ENCODE data around the gene KIAA1755. TPM values are rescaled to one million over a fixed set of nuclear protein-coding genes. Genes with fewer than 3 reads are reported as not detected.
"Not testable (repeated sequence)": the region's sequence is repeated elsewhere in the genome, so short reads cannot be mapped to it uniquely, and the experiment has no call there.

Gene KIAA1755
- total RNA-seq, 1 experiment from 2014 or later, result not detected

DNA sequence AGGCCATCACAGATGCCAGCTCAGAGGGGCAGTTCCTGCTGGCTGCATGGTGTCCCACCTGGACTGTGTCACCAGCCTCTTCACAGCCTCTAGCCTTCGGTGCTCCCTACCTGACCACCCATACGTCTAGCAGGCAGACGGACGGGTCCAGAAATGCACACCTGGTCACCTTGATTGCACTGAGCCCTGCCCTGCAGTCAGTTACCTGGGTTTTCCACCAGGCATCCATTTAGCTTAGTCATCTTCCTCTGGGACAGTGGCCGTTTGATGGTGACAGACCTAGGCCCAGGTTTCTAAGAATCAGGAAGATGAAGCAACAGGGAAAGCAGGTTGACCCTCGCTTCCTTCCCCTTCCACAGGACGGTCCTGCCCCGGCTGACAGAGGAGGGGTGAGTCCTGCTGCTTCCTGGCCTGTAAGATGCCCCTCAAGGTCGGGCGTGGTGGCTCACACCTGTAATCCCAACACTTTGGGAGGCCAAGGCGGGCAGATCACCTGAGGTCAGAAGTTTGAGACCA is 33.6 kb upstream of the KIAA1755 start:
- H3K9me3 ChIP-seq (ENCODE audit: low read length), result no peaks in the 10 kb centered on the region
- H3K79me2 ChIP-seq (ENCODE audit: low read length), result no peaks in the 10 kb centered on the region
- no peak overlapping the region for H3K4me2 ChIP-seq (ENCODE audit: low read depth, low read length, poor library complexity, severe bottlenecking)
- H3K9me2 ChIP-seq (replicated peaks; ENCODE audit: insufficient read depth, low read length), result no peaks in the 10 kb centered on the region
- no peaks in the 10 kb centered on the region for H3K27me3 ChIP-seq (ENCODE audit: low read length)
- H2AFZ ChIP-seq (ENCODE audit: low read length), result no peak overlapping the region
- no peak overlapping the region for H3K9ac ChIP-seq (ENCODE audit: low read length)
- H3K4me1 ChIP-seq (ENCODE audit: low read length), result no peaks in the 10 kb centered on the region
- no peaks in the 10 kb centered on the region for H4K20me1 ChIP-seq (ENCODE audit: insufficient read depth, low read depth, low read length)
- no peak overlapping the region for H3K27ac ChIP-seq (ENCODE audit: low read length)
- DNase-seq, result no peak
- H3K4me3 ChIP-seq (ENCODE audit: low read length), result no peak overlapping the region
- no peaks in the 10 kb centered on the region for H3K36me3 ChIP-seq (ENCODE audit: insufficient read depth, low read length)

DNA sequence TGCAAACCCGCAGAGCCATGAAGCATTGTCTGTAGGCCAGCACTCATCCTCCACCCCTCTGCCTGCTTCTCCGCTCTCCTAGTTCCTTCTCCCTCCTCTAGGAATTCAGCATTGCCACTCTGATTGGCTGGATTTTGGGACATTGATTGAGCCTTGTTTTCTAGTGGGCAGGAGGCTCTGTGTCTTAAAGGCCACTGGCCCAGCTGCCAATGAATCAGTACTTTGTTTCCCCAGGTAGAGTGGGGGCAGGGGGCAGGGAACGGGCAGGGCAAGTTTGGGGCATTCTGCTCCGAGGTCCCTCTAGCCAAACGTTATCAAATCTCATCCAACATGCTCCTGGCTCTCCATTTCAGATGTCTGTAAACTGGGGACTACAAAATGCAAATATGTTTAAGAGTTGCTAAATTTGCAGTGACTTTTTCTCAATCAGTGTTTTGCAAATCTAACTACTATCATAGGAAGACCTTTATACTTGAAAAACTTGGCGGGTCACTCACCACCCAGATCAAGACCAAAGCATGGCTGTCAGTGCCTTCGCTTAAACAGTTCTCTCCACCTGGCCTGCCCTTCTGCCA is 33.0 kb upstream of the KIAA1755 start:
- no peaks in the 10 kb centered on the region for H3K4me1 ChIP-seq (ENCODE audit: low read length)
- no peaks in the 10 kb centered on the region for H3K9me2 ChIP-seq (replicated peaks; ENCODE audit: insufficient read depth, low read length)
- H3K79me2 ChIP-seq (ENCODE audit: low read length), result no peaks in the 10 kb centered on the region
- no peak overlapping the region for H3K9ac ChIP-seq (ENCODE audit: low read length)
- no peak for DNase-seq
- H3K4me2 ChIP-seq (ENCODE audit: low read depth, low read length, poor library complexity, severe bottlenecking), result no peak overlapping the region
- H3K36me3 ChIP-seq (ENCODE audit: insufficient read depth, low read length), result no peaks in the 10 kb centered on the region
- no peaks in the 10 kb centered on the region for H4K20me1 ChIP-seq (ENCODE audit: insufficient read depth, low read depth, low read length)
- H3K27ac ChIP-seq (ENCODE audit: low read length), result no peak overlapping the region
- no peaks in the 10 kb centered on the region for H3K9me3 ChIP-seq (ENCODE audit: low read length)
- no peak overlapping the region for H3K4me3 ChIP-seq (ENCODE audit: low read length)
- H3K27me3 ChIP-seq (ENCODE audit: low read length), result no peaks in the 10 kb centered on the region
- no peak overlapping the region for H2AFZ ChIP-seq (ENCODE audit: low read length)

DNA sequence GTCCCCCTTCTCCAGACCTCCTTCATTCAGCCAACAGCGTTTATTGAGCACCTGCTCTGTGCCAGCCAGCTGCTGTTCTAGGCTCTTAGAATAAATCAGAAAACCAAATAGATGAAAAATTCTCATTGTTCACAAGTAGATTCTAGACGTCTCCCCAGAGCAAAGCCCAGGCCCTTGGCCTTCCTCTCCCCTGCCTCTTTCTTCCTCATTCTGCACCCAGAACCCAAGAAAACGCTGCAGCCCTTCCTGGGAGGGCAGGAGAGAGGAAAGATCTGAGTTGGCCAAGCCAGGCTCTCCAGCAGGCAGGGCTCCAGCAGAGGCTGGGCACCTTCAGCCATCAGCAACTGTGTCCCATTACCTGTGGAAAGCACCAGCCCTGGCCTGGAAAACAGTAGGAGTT is 31.4 kb upstream of the KIAA1755 start:
- Histone ChIP-seq H4K20me1 (ENCODE audit: insufficient read depth, low read depth, low read length) (no peaks in the 10 kb centered on the region), H3K27ac (ENCODE audit: low read length) (no peak overlapping the region), H3K4me3 (ENCODE audit: low read length) (no peak overlapping the region), H3K9me2 (replicated peaks; ENCODE audit: insufficient read depth, low read length) (no peaks in the 10 kb centered on the region), H3K4me1 (ENCODE audit: low read length) (no peaks in the 10 kb centered on the region; the same call in 1 of the 2 replicates), H3K9ac (ENCODE audit: low read length) (no peak overlapping the region), H2AFZ (ENCODE audit: low read length) (no peak overlapping the region), H3K9me3 (ENCODE audit: low read length) (no peaks in the 10 kb centered on the region), H3K27me3 (ENCODE audit: low read length) (no peaks in the 10 kb centered on the region), H3K36me3 (ENCODE audit: insufficient read depth, low read length) (no peaks in the 10 kb centered on the region), H3K79me2 (ENCODE audit: low read length) (no peaks in the 10 kb centered on the region), H3K4me2 (ENCODE audit: low read depth, low read length, poor library complexity, severe bottlenecking) (no peak overlapping the region)
- no peak for DNase-seq

DNA sequence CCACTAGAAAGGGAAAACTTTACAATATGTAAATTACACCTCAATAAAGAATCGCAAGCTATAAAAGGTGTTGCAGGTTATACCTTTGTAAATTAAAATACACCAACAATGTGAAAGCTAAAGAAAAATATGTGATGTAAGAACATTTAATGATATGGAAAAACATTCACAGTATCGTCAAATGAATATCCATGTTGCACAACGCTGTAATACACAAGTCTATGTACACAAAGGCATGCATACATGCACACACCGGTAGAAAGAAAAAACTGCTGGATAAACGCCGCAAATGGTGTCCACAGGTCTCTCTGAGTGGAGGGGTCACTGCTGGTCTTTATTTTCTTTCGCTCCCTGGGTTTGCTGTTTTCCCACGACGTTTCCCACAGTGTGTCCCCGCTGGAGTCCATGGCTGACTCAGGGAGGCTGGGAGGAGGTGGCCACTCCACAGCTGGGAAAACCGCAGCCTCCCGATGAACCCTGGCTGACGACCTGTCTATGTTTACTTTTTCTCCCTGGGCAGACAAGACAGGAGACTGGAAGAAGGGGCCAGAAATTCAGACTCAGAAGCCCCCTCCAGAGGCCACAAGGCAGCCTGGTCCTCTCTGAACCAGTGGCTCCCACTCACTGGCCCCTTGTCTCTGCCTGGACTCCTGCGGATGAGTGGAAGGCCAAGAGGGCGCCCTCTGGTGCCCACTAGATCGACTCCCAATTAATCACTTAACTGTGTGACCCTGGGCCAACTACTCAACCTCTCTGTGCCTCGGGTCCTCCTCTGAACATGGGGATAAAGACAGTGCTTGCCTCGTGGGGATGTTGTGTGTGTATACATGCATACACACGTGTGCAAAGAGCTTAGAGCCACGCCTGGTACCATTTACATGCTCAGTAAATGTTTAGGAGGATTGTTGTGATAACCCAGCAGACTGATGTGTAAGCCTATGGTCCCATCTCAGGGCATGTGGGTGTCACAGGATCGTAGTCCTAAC is 30.6 kb upstream of the KIAA1755 start:
- Histone ChIP-seq H4K20me1 (ENCODE audit: insufficient read depth, low read depth, low read length) (no peaks in the 10 kb centered on the region), H3K4me3 (ENCODE audit: low read length) (no peak overlapping the region), H3K4me2 (ENCODE audit: low read depth, low read length, poor library complexity, severe bottlenecking) (no peak overlapping the region), H3K9me2 (replicated peaks; ENCODE audit: insufficient read depth, low read length) (no peaks in the 10 kb centered on the region), H3K4me1 (ENCODE audit: low read length) (no peaks in the 10 kb centered on the region; the same call in 1 of the 2 replicates), H2AFZ (ENCODE audit: low read length) (no peak overlapping the region), H3K9ac (ENCODE audit: low read length) (no peak overlapping the region), H3K79me2 (ENCODE audit: low read length) (no peaks in the 10 kb centered on the region), H3K9me3 (ENCODE audit: low read length) (no peaks in the 10 kb centered on the region), H3K27me3 (ENCODE audit: low read length) (no peaks in the 10 kb centered on the region), H3K27ac (ENCODE audit: low read length) (no peak overlapping the region), H3K36me3 (ENCODE audit: insufficient read depth, low read length) (no peaks in the 10 kb centered on the region)
- no peak for DNase-seq

DNA sequence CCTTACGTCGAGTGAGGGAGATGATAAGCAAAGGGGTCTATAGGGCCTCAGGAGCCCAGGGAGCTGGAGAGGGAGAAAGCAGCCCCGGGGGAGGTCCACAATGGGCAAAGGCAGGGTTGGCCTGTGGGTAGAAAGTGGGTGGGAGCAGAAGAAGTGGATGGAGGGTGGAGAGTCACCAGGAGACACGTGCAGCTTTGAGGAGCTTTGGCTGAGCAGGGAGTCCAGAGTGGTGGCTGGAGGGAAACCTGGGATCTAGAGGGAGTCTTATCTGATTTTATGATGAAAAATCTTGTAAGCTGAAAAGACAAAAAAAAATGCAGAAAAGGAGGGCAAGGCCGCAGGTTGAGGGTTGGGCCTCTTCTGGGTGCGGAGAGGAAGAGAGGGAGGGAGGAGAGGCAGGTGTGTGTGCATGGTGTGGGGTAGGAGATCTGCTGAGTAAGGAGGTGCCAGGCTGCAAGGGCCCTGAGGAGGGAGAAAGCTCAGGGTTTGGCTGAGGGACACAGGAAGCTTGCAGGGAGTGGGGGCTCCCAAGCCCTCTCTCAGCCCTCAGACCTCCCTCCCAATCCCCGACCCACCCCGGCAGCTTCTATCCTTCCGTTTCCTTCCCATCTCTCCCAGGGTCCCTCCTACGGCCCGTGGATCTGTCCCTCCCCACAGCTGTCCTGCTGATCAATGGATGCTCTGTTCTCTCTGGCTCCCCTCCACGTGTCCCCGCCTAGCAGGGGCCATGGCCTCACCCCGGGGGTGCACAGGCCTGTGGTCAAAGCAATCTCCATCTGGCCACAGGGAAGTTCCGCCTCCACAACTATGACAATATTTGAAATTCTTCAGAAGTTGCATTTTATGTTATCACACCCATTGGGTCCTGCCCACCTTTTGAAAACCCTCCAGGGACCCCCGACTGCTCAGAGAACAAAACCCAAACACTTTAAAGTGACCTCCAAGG is 26.3 kb upstream of the KIAA1755 start:
- no peaks in the 10 kb centered on the region for H3K9me2 ChIP-seq (replicated peaks; ENCODE audit: insufficient read depth, low read length)
- no peak overlapping the region for H2AFZ ChIP-seq (ENCODE audit: low read length)
- no peak overlapping the region for H3K4me2 ChIP-seq (ENCODE audit: low read depth, low read length, poor library complexity, severe bottlenecking)
- no peak overlapping the region for H3K9ac ChIP-seq (ENCODE audit: low read length)
- no peaks in the 10 kb centered on the region for H4K20me1 ChIP-seq (ENCODE audit: insufficient read depth, low read depth, low read length)
- no peaks in the 10 kb centered on the region for H3K79me2 ChIP-seq (ENCODE audit: low read length)
- DNase-seq, result no peak
- H3K27me3 ChIP-seq (ENCODE audit: low read length), result no peaks in the 10 kb centered on the region
- H3K4me1 ChIP-seq (ENCODE audit: low read length), result no peaks in the 10 kb centered on the region; the same call in 1 of the 2 replicates
- H3K4me3 ChIP-seq (ENCODE audit: low read length), result no peak overlapping the region
- no peaks in the 10 kb centered on the region for H3K9me3 ChIP-seq (ENCODE audit: low read length)
- H3K27ac ChIP-seq (ENCODE audit: low read length), result no peak overlapping the region
- no peaks in the 10 kb centered on the region for H3K36me3 ChIP-seq (ENCODE audit: insufficient read depth, low read length)

DNA sequence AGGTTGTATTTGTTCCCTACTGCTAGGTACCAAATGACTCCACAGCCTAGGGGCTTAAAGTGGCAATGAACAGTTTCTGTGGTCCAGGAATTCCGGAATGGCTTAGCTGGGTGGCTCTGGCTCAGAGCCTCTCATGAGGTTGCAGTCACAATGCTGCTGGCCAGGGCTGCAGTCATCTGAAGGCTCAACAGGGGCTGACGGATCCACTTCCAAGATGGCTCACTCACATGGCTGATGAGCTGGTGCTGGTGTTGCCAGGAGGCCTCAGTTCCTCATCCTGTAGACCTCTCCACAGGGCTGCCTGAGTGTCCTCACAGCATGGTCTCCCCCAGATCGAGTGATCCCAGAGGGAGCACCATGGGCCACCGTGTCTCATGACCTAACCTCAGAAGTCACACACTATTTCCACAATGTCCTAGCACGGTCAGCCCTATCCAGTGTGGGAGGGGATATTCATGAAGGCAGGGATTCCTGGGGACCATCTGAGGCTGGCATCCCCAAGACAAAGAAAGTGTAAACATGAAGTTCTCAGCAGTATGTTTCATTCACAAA is 24.4 kb upstream of the KIAA1755 start:
- Histone ChIP-seq H3K4me1 (ENCODE audit: low read length) (no peaks in the 10 kb centered on the region; the same call in 1 of the 2 replicates), H3K27ac (ENCODE audit: low read length) (no peak overlapping the region), H3K9ac (ENCODE audit: low read length) (no peak overlapping the region), H2AFZ (ENCODE audit: low read length) (no peak overlapping the region), H3K27me3 (ENCODE audit: low read length) (no peaks in the 10 kb centered on the region), H3K4me3 (ENCODE audit: low read length) (no peak overlapping the region), H3K79me2 (ENCODE audit: low read length) (no peaks in the 10 kb centered on the region), H3K9me2 (replicated peaks; ENCODE audit: insufficient read depth, low read length) (no peaks in the 10 kb centered on the region), H3K4me2 (ENCODE audit: low read depth, low read length, poor library complexity, severe bottlenecking) (no peak overlapping the region), H3K36me3 (ENCODE audit: insufficient read depth, low read length) (no peaks in the 10 kb centered on the region), H3K9me3 (ENCODE audit: low read length) (no peaks in the 10 kb centered on the region), H4K20me1 (ENCODE audit: insufficient read depth, low read depth, low read length) (no peaks in the 10 kb centered on the region)
- no peak for DNase-seq

DNA sequence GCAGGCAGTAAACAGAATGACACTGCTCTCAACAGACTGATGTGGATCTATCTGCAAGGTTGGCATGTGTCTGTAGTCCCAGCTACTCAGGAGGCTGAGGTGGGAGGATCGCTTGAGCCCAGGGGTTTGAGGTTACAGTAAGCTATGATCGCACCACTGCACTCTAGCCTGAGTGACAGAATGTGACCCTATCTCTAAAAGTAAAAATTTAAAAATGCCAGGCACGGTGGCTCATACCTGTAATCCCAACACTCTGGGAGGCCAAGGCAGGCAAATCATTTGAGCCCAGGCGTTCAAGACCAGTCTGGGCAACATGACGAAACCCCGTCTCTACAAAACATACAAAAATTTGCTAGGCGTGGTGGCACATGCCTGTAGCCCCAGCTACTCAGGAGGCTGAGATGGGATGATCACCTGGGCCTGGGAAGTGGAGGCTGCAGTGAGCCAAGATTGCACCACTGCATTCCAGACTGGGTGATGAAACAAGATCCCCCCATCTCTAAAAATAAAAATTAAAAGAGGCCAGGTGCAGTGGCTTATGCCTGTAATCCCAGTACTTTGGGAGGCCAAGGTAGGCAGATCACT is 23.6 kb upstream of the KIAA1755 start:
- not testable (repeated sequence) for H4K20me1 ChIP-seq (ENCODE audit: insufficient read depth, low read depth, low read length); H2AFZ ChIP-seq (ENCODE audit: low read length); H3K4me3 ChIP-seq (ENCODE audit: low read length); H3K9me2 ChIP-seq (replicated peaks; ENCODE audit: insufficient read depth, low read length); H3K27me3 ChIP-seq (ENCODE audit: low read length); H3K4me2 ChIP-seq (ENCODE audit: low read depth, low read length, poor library complexity, severe bottlenecking); H3K9me3 ChIP-seq (ENCODE audit: low read length); H3K4me1 ChIP-seq (ENCODE audit: low read length); H3K36me3 ChIP-seq (ENCODE audit: insufficient read depth, low read length); H3K27ac ChIP-seq (ENCODE audit: low read length); H3K79me2 ChIP-seq (ENCODE audit: low read length); H3K9ac ChIP-seq (ENCODE audit: low read length); DNase-seq
